Measurements from ENCODE around the gene PHLDB1.

PHLDB1 gene

DNA sequence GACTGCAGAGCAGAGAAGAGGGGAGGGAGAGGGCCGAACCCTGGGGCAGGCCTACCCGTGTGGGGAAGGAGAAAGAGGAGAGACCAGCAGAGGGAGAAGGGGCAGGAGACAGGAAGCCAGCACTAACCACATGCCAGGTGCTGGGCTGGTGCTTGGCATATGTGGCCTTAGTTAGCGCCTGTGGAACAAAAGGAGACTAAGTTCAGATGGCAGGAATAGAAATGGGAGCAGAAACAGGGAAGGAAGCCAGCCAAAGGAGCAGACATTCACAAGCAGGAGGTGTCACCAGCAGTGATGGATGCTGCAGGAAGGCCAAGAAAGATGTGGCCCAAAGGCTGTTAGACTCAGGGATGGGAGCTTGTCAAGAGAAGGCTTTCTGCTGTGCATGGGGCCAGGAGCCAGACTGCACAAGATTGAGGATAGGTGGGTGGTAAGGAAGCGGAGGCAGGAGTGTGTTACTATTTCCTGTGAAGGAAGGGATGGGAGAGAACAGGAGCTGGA is 45.3 kb downstream of the PHLDB1 start:
- Histone ChIP-seq H3K4me1 (ENCODE audit: control insufficient read depth, low read length) (no peaks in the 10 kb centered on the region), H3K4me2 (ENCODE audit: low read length) (no peak overlapping the region), H3K27me3 (ENCODE audit: control insufficient read depth, low read length) (peaks cover 23% of the 10 kb centered on the region), H3K27ac (ENCODE audit: low read depth, low read length) (no peak overlapping the region), H4K20me1 (ENCODE audit: control insufficient read depth, insufficient read depth, low read depth, low read length) (no peaks in the 10 kb centered on the region), H3K79me2 (ENCODE audit: control insufficient read depth, low read length) (no peaks in the 10 kb centered on the region), H3K9me3 (ENCODE audit: control insufficient read depth, insufficient read depth, low read length) (no peaks in the 10 kb centered on the region), H3K4me3 (ENCODE audit: low read length) (no peak overlapping the region), H3F3A (ENCODE audit: control insufficient read depth, insufficient read depth) (no peaks in the 10 kb centered on the region), H3K36me3 (ENCODE audit: control insufficient read depth, low read length) (no peaks in the 10 kb centered on the region), H3K9me2 (replicated peaks; ENCODE audit: control insufficient read depth, low read length) (no peaks in the 10 kb centered on the region)
- TF ChIP-seq EZH2phosphoT487 (IDR thresholded peaks at IDR 0.05; ENCODE audit: borderline replicate concordance, low read length) = no peak
- TF ChIP-seq, protein P1, sequence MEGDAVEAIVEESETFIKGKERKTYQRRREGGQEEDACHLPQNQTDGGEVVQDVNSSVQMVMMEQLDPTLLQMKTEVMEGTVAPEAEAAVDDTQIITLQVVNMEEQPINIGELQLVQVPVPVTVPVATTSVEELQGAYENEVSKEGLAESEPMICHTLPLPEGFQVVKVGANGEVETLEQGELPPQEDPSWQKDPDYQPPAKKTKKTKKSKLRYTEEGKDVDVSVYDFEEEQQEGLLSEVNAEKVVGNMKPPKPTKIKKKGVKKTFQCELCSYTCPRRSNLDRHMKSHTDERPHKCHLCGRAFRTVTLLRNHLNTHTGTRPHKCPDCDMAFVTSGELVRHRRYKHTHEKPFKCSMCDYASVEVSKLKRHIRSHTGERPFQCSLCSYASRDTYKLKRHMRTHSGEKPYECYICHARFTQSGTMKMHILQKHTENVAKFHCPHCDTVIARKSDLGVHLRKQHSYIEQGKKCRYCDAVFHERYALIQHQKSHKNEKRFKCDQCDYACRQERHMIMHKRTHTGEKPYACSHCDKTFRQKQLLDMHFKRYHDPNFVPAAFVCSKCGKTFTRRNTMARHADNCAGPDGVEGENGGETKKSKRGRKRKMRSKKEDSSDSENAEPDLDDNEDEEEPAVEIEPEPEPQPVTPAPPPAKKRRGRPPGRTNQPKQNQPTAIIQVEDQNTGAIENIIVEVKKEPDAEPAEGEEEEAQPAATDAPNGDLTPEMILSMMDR (IDR thresholded peaks at IDR 0.05; ENCODE audit: low read depth, low read length, poor library complexity, severe bottlenecking) = no peak

DNA sequence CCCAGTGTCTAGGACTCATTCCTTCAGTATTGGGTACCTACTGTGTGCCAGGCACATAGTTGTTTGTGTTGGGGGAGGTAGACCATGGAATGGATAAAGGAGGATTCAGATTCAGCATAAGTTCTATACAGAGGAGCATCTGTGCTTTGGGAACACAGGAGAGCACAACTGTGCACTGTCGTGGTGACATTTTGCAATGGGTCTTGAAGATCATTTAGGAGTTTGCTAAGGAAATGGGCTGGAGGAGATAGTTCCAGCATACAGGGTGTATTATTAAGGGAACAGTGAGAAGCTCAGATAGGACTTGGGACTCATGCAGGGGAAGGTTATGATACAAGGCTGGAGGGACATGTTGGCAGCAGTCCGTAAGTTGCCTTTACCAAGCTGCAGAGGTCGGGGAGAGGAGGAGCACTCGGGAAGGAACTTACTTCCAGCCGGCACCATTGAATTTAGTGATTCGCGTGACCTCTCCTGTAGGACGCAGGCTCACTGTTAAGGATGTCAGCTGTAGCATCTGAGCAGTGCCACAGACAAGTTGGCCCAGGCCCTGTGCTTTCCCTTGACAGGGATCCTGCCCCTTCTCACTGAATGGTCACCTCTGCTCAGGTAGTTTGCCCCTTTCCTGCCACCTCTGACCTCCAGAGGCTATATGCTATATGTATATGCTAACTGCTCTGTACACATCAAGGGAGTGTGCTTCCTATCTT is 46.4 kb downstream of the PHLDB1 start:
- H3K4me2 ChIP-seq (ENCODE audit: low read length) = no peak overlapping the region
- no peak for TF ChIP-seq EZH2phosphoT487 (IDR thresholded peaks at IDR 0.05; ENCODE audit: borderline replicate concordance, low read length)
- TF ChIP-seq, protein P1 (IDR thresholded peaks at IDR 0.05; ENCODE audit: low read depth, low read length, poor library complexity, severe bottlenecking) = no peak
- H3K4me3 ChIP-seq (ENCODE audit: low read length) = no peak overlapping the region
- no peaks in the 10 kb centered on the region for H3K79me2 ChIP-seq (ENCODE audit: control insufficient read depth, low read length)
- H3K27ac ChIP-seq (ENCODE audit: low read depth, low read length) = no peak overlapping the region
- peaks cover 14% of the 10 kb centered on the region for H3K27me3 ChIP-seq (ENCODE audit: control insufficient read depth, low read length)
- H4K20me1 ChIP-seq (ENCODE audit: control insufficient read depth, insufficient read depth, low read depth, low read length) = no peaks in the 10 kb centered on the region
- no peaks in the 10 kb centered on the region for H3K9me3 ChIP-seq (ENCODE audit: control insufficient read depth, insufficient read depth, low read length)
- no peaks in the 10 kb centered on the region for H3F3A ChIP-seq (ENCODE audit: control insufficient read depth, insufficient read depth)
- H3K4me1 ChIP-seq (ENCODE audit: control insufficient read depth, low read length) = no peaks in the 10 kb centered on the region
- H3K36me3 ChIP-seq (ENCODE audit: control insufficient read depth, low read length) = no peaks in the 10 kb centered on the region
- no peaks in the 10 kb centered on the region for H3K9me2 ChIP-seq (replicated peaks; ENCODE audit: control insufficient read depth, low read length)

DNA sequence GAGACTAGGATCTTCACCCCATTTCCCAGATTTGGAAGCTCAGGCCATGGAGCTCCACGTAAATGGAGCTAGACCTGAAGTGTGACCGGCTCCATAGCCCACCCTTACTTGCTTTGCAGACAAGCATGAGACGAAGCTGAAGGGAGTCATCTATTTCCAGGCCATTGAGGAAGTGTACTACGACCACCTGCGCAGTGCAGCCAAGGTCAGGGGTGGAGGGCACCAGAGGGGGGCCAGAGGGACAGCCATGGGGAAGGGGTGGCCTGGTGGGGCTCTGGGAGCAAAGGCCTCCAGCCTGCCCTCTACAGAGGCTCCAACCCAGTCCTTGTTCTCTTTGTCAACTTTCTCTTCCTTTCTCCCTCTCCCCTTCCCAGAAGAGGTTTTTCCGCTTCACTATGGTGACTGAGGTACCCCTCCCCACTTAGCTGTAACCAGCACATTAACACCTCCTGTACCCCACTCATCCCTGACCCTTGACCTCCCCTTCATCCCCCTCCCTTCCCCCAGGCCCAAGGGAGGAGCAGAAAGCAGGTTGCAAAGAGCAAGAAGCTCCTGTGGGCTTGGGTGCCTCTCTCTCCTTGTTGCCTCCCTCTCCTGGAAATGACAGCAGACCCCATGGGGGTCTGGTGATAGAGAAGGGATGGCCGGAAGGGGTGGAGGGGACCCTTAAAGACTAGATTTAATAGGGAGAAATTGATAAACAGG is 48.2 kb downstream of the PHLDB1 start:
- Histone ChIP-seq H3F3A (ENCODE audit: control insufficient read depth, insufficient read depth) (no peaks in the 10 kb centered on the region), H3K4me2 (ENCODE audit: low read length) (no peak overlapping the region), H3K79me2 (ENCODE audit: control insufficient read depth, low read length) (no peaks in the 10 kb centered on the region), H3K27ac (ENCODE audit: low read depth, low read length) (no peak overlapping the region), H3K9me2 (replicated peaks; ENCODE audit: control insufficient read depth, low read length) (no peaks in the 10 kb centered on the region), H3K4me1 (ENCODE audit: control insufficient read depth, low read length) (0 out of 2 replicates have a peak, but pooled peaks cover 4% of the 10 kb centered on the region), H3K4me3 (ENCODE audit: low read length) (no peak overlapping the region), H3K36me3 (ENCODE audit: control insufficient read depth, low read length) (no peaks in the 10 kb centered on the region), H3K27me3 (ENCODE audit: control insufficient read depth, low read length) (peaks cover 12% of the 10 kb centered on the region), H3K9me3 (ENCODE audit: control insufficient read depth, insufficient read depth, low read length) (no peaks in the 10 kb centered on the region), H4K20me1 (ENCODE audit: control insufficient read depth, insufficient read depth, low read depth, low read length) (no peaks in the 10 kb centered on the region)
- TF ChIP-seq EZH2phosphoT487 (IDR thresholded peaks at IDR 0.05; ENCODE audit: borderline replicate concordance, low read length) = no peak
